HCT116 (cell line): Measurements from ENCODE around the gene IGIP. TPM values are rescaled to one million over a fixed set of nuclear protein-coding genes. Genes with fewer than 3 reads are reported as not detected.

Experiments
- ATAC-seq: fragments of 200-7000 bp; cut with Tn5 transposase; 2 replicates; pipeline ENCODE4 v1.9.1; 2020; ENCODE audit warnings: mild to moderate bottlenecking, moderate library complexity
- BruUV-seq: library from RNA; stranded (reverse); fragments of 400-500 nt; replicated peaks from 2 replicates; lab custom pipeline; 2021; lab: Mats Ljungman, UMichigan
- CTCF ChIA-PET: fragments of 300-600 bp; sonication (Branson Sonifier 250); formaldehyde crosslinking; loops from one replicate; lab custom pipeline; 2021; ENCODE audit warnings: antibody characterized with exemption; lab: Charles Lee
- POLR2A ChIA-PET: fragments of 300-600, 350-600 bp; sonication (Branson Sonifier 250); formaldehyde crosslinking; loops from one replicate; lab custom pipeline; 2021; ENCODE audit warnings: antibody characterized with exemption; lab: Charles Lee
- RAD21 ChIA-PET, 2 experiments: fragments of 300-600 bp; sonication (Branson Sonifier 250); formaldehyde crosslinking; loops; one replicate each; lab custom pipeline; 2023; ENCODE audit warnings: low total read pairs in 2 of 2; ENCODE audit not compliant: uncharacterized antibody in 2 of 2, unreplicated experiment in 2 of 2, low non-redundant PET in 1 of 2; lab: Charles Lee
- DNase-seq: peaks from one replicate; pipeline ENCODE4 v3.0.0-alpha.2; 2010; ENCODE audit warnings: low read depth, low spot score
- H2AFZ ChIP-seq: fragments of 200-600 bp; shearing (Covaris generic), sonication (generic); 2 replicates; pipeline ENCODE4 v1.6.1; 2017; ENCODE audit warnings: low read depth, mixed run types, mixed read lengths, antibody characterized with exemption, low read length; ENCODE audit not compliant: poor library complexity, severe bottlenecking
- H3K27ac ChIP-seq: 2 replicates; pipeline ENCODE4 v1.5.1; 2012; ENCODE audit warnings: low read depth, low read length
- H3K27me3 ChIP-seq: fragments of 200-600 bp; sonication (generic); 2 replicates; pipeline ENCODE4 v1.6.1; 2016; ENCODE audit warnings: mixed run types, low read length, mixed read lengths; ENCODE audit not compliant: insufficient read depth
- H3K36me3 ChIP-seq, 2 experiments: fragments of 200-500 bp in 1 of 2; fragments of 200-600 bp in 1 of 2; sonication (Bioruptor generic) in 1 of 2; sonication (generic) in 1 of 2; 2 replicates each; pipeline versions ENCODE4 v1.5.1 to v1.6.1; 2014 to 2016; ENCODE audit warnings: low read length in 2 of 2, inconsistent platforms in 1 of 2, mixed read lengths in 1 of 2, mixed run types in 1 of 2; ENCODE audit not compliant: insufficient read depth in 2 of 2, control insufficient read depth in 1 of 2
- H3K4me1 ChIP-seq, 2 experiments: fragments of 200-600 bp in 1 of 2; sonication (generic) in 1 of 2; 2 replicates each; pipeline versions ENCODE4 v1.5.1 to v1.6.1; 2012 to 2017; ENCODE audit warnings: low read length in 2 of 2, inconsistent platforms in 1 of 2, mild to moderate bottlenecking in 1 of 2, mixed read lengths in 1 of 2, mixed run types in 1 of 2, moderate library complexity in 1 of 2; ENCODE audit not compliant: insufficient read depth in 2 of 2, control insufficient read depth in 1 of 2
- H3K4me2 ChIP-seq: fragments of 200-600 bp; sonication (generic); 2 replicates; pipeline ENCODE4 v1.6.1; 2017; ENCODE audit warnings: mixed run types, low read length, mixed read lengths
- H3K4me3 ChIP-seq, 2 experiments: fragments of 200-600 bp in 1 of 2; sonication (generic) in 1 of 2; replicated peaks in 1 of 2; 2 replicates each; pipeline ENCODE4 v1.5.1; 2011 to 2016; ENCODE audit warnings: low read length in 2 of 2, control low read depth in 1 of 2, low read depth in 1 of 2, mild to moderate bottlenecking in 1 of 2, mixed read lengths in 1 of 2, mixed run types in 1 of 2
- H3K79me2 ChIP-seq: fragments of 200-600 bp; sonication (generic); 2 replicates; pipeline ENCODE4 v1.6.1; 2017; ENCODE audit warnings: mild to moderate bottlenecking, mixed run types, low read length, moderate library complexity, mixed read lengths; ENCODE audit not compliant: insufficient read depth
- H3K9ac ChIP-seq: fragments of 200-600 bp; sonication (generic); 2 replicates; pipeline ENCODE4 v1.6.1; 2016; ENCODE audit warnings: low read length, mixed read lengths
- H3K9me2 ChIP-seq: fragments of 200-600 bp; sonication (generic), shearing (Covaris generic); 2 replicates; pipeline ENCODE4 v1.6.1; 2017; ENCODE audit warnings: mixed run types, mild to moderate bottlenecking, moderate library complexity; ENCODE audit not compliant: insufficient read depth
- H3K9me3 ChIP-seq, 2 experiments: fragments of 200-500 bp in 1 of 2; fragments of 200-600 bp in 1 of 2; sonication (Bioruptor generic) in 1 of 2; sonication (generic) in 1 of 2; 2 replicates each; pipeline ENCODE4 v1.6.1; 2014 to 2017; ENCODE audit warnings: low read length in 2 of 2, mixed read lengths in 2 of 2, inconsistent platforms in 1 of 2, low read depth in 1 of 2, mild to moderate bottlenecking in 1 of 2, mixed run types in 1 of 2, moderate library complexity in 1 of 2; ENCODE audit not compliant: control insufficient read depth in 1 of 2, insufficient read depth in 1 of 2
- H4K20me1 ChIP-seq: fragments of 200-600 bp; sonication (generic), shearing (Covaris generic); 2 replicates; pipeline ENCODE4 v1.6.1; 2017; ENCODE audit warnings: mixed run types, mild to moderate bottlenecking, moderate library complexity; ENCODE audit not compliant: insufficient read depth
- EZH2 ChIP-seq: fragments of 200-600 bp; sonication (generic); IDR thresholded peaks from 2 replicates; pipeline ENCODE4 v1.6.1; 2017; ENCODE audit warnings: antibody characterized with exemption, mixed run types
- EZH2phosphoT487 ChIP-seq: fragments of 200-600 bp; IDR thresholded peaks from 2 replicates; pipeline ENCODE4 v1.6.1; 2018; ENCODE audit warnings: antibody characterized with exemption, borderline replicate concordance
- FOSL1 ChIP-seq: IDR thresholded peaks from 2 replicates; pipeline ENCODE4 v1.6.1; 2012; ENCODE audit warnings: low read depth
- RAD21 ChIP-seq: IDR thresholded peaks from 2 replicates; pipeline ENCODE4 v1.6.1; 2012; ENCODE audit warnings: low read depth, mild to moderate bottlenecking
- SP1 ChIP-seq: IDR thresholded peaks from 2 replicates; pipeline ENCODE4 v1.6.1; 2012; ENCODE audit warnings: low read depth
- SRF ChIP-seq: IDR thresholded peaks from 2 replicates; pipeline ENCODE4 v1.6.1; 2012; ENCODE audit warnings: low read depth
- YY1 ChIP-seq: IDR thresholded peaks from 2 replicates; pipeline ENCODE4 v1.6.1; 2011; ENCODE audit warnings: low read length, low read depth, moderate library complexity, mild to moderate bottlenecking; ENCODE audit not compliant: insufficient replicate concordance; ENCODE audit errors: extremely low read depth
- ZFX ChIP-seq: fragments of 450-650 bp; IDR thresholded peaks from 2 replicates; pipeline ENCODE4 v1.6.1; 2017
- ZNF274 ChIP-seq: fragments of 200-500 bp; sonication (Bioruptor generic); IDR thresholded peaks from 2 replicates; pipeline ENCODE4 v1.6.1; 2014; ENCODE audit warnings: mild to moderate bottlenecking, low read depth, low read length, inconsistent platforms
- intact Hi-C: fragments of 100-400 bp; cut with micrococcal nuclease; formaldehyde crosslinking; loops from 2 replicates; pipeline ENCODE4 v1.10.0; 2022
- total RNA-seq: library from RNA; stranded (reverse); gene quantifications from one replicate; pipeline ENCODE4 v1.2.1, GENCODE V29; 2021; ENCODE audit not compliant: unreplicated experiment
- TF ChIP-seq, protein P1 (sequence below): IDR thresholded peaks from 2 replicates; pipeline ENCODE4 v1.6.1; 2012
- TF ChIP-seq, protein P2 (sequence below): IDR thresholded peaks from 2 replicates; pipeline ENCODE4 v1.6.1; 2011; ENCODE audit warnings: mild to moderate bottlenecking, low read length, moderate library complexity; ENCODE audit not compliant: insufficient replicate concordance; ENCODE audit errors: extremely low read depth

Gene IGIP
- total RNA-seq, 1 experiment from 2014 or later = 5.2 TPM

DNA sequence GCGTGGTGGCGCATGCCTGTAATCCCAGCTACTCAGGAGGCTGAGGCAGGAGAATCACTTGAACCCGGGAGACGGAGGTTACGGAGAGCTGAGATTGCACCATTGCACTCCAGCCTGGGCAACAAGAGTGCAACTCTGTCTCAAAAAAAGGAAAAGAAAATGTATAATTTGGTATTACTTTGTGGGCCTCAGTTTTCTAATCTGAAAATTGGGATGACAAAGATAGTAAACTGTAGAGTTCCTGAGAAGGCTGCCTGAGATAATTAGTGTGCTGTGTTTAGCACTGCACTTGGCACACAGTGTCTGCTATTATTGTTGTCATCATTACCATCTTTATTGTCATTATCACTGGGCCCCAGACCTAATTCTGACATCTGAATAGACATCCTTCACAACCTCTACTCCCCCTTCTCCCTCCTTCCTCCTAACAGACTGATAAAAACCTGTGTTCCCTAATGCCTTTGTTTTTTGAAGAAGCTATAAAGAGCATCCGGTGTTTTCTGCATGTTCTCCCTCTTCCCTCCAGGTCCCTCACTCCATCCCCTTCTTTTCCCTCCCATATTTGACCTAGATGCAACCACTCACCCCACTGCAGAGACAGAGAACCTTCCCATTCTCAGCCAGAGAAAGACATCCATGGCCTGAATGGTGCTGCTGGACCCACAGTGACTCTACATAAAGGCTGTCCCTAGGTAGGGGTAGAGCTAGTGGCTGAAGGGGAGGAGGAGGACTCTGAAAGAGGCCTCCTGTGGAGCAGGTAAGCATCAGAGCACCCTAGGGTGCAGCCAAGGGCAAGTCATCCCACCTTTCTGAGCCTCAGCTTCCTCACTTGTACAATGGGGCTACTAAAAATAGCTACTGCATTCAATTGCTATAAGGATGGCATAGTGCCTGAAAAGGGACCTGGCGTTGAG is 33.5 kb downstream of the IGIP start:
- ChIA-PET RAD21 (interaction anchor here in 1 of 2 experiments (1.2 kb wide), 1 partner anchor 10 kb away, joined by 4 read pairs; no protein-coding TSS in a partner anchor), POLR2A (no interaction called here)
- intact Hi-C loops = loop anchor here (10.0 kb wide), 1 partner anchor 314 kb away; no protein-coding TSS in a partner anchor
- no peak overlapping the region for H3K27ac ChIP-seq
- no TSS peak for BruUV-seq
- H3K9me2 ChIP-seq = no peaks in the 10 kb centered on the region
- H3K79me2 ChIP-seq = no peaks in the 10 kb centered on the region
- H3K9ac ChIP-seq = no peak overlapping the region
- DNase-seq = no peak
- TF ChIP-seq, protein P1, sequence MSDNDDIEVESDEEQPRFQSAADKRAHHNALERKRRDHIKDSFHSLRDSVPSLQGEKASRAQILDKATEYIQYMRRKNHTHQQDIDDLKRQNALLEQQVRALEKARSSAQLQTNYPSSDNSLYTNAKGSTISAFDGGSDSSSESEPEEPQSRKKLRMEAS = no peak
- TF ChIP-seq YY1 (no peak), FOSL1 (no peak), EZH2phosphoT487 (no peak), ZNF274 (no peak), RAD21 (no peak), ZFX (no peak)
- TF ChIP-seq, all 23 proteins: peak for 0
- no peaks in the 10 kb centered on the region for H3K36me3 ChIP-seq
- no peak overlapping the region for H2AFZ ChIP-seq
- H4K20me1 ChIP-seq = no peaks in the 10 kb centered on the region
- no peaks in the 10 kb centered on the region for H3K9me3 ChIP-seq
- peaks cover 6 to 17% of the 10 kb centered on the region in 2 experiments; a peak in 3 of 4 replicates for H3K4me1 ChIP-seq
- no peak for ATAC-seq
- CTCF ChIA-PET = interaction anchor here (1.1 to 4.0 kb wide), 6 partner anchors 10 to 372 kb away, joined by 3 to 23 read pairs (median 5); no protein-coding TSS in a partner anchor
- H3K4me3 ChIP-seq = no peak overlapping the region
- H3K4me2 ChIP-seq = no peak overlapping the region
- no peaks in the 10 kb centered on the region for H3K27me3 ChIP-seq

DNA sequence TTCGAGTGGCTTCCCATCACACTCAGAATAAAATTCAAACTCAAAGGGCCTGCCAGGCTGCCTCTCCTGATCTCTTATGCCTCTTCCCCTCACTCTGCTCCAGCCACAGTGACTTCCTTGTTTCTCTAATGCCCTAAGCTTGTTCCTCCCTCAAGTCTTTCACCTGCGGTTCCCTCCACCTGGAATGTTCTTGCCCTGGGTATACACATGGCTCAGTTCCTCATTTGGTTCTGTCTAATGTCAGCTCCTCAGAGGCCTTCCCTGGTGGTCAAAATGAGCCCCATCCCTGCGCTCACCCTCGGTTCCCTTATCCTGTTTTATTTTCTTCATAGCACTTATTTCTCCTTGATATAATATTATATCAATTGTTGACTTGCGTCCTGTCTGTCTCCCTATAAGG is 36.5 kb downstream of the IGIP start:
- Histone ChIP-seq H3K27me3 (no peaks in the 10 kb centered on the region), H3K36me3 (no peaks in the 10 kb centered on the region), H3K4me1 (peaks cover 2 to 4% of the 10 kb centered on the region in 2 experiments; a peak in 3 of 4 replicates), H3K9me2 (no peaks in the 10 kb centered on the region), H3K4me2 (no peak overlapping the region), H3K27ac (no peak overlapping the region), H3K4me3 (no peak overlapping the region), H2AFZ (no peak overlapping the region), H3K9me3 (no peaks in the 10 kb centered on the region), H3K9ac (no peak overlapping the region), H4K20me1 (no peaks in the 10 kb centered on the region), H3K79me2 (no peaks in the 10 kb centered on the region)
- intact Hi-C loops = no loop called here
- RAD21 ChIA-PET = no interaction called here
- ATAC-seq = no peak
- DNase-seq = no peak
- CTCF ChIA-PET = interaction anchor here (0.8 kb wide), 1 partner anchor 18 kb away, joined by 3 read pairs; no protein-coding TSS in a partner anchor
- BruUV-seq = no TSS peak
- POLR2A ChIA-PET = no interaction called here
- TF ChIP-seq RAD21 (no peak), EZH2 (no peak), ZNF274 (no peak), SRF (no peak), SP1 (no peak)
- TF ChIP-seq, protein P1 = no peak
- TF ChIP-seq, protein P2, sequence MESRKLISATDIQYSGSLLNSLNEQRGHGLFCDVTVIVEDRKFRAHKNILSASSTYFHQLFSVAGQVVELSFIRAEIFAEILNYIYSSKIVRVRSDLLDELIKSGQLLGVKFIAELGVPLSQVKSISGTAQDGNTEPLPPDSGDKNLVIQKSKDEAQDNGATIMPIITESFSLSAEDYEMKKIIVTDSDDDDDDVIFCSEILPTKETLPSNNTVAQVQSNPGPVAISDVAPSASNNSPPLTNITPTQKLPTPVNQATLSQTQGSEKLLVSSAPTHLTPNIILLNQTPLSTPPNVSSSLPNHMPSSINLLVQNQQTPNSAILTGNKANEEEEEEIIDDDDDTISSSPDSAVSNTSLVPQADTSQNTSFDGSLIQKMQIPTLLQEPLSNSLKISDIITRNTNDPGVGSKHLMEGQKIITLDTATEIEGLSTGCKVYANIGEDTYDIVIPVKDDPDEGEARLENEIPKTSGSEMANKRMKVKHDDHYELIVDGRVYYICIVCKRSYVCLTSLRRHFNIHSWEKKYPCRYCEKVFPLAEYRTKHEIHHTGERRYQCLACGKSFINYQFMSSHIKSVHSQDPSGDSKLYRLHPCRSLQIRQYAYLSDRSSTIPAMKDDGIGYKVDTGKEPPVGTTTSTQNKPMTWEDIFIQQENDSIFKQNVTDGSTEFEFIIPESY = no peak
